NCI-H345 treated with DMSO at 0.1 percent for 48 hours (cell line): ENCODE data around the gene ADAMTS2.

Experiments used
- DNase-seq: peaks from one replicate; lab custom pipeline; 2025; ENCODE audit not compliant: unreplicated experiment; lab: John Stamatoyannopoulos, UW

ADAMTS2 gene

GRCh38 chr5:179183481-179183880 is 161.8 kb downstream of the ADAMTS2 start:
- no peak for DNase-seq

- no peak for DNase-seq
These were observed 162.7 kb downstream of the ADAMTS2 start for GRCh38 chr5:179182601-179183000.

GRCh38 chr5:179181988-179182387 is 163.3 kb downstream of the ADAMTS2 start:
- DNase-seq = no peak

- no peak for DNase-seq
These were observed 164.2 kb downstream of the ADAMTS2 start for GRCh38 chr5:179180921-179181645.

GRCh38 chr5:179180061-179180610 is 165.1 kb downstream of the ADAMTS2 start:
- no peak for DNase-seq

GRCh38 chr5:179177711-179178575 is 167.3 kb downstream of the ADAMTS2 start:
- DNase-seq = no peak

GRCh38 chr5:179176571-179177230 is 168.6 kb downstream of the ADAMTS2 start:
- no peak for DNase-seq

GRCh38 chr5:179176166-179176565 is 169.1 kb downstream of the ADAMTS2 start:
- DNase-seq = no peak

- no peak for DNase-seq
These were observed 173.2 kb downstream of the ADAMTS2 start for GRCh38 chr5:179171816-179172745.

GRCh38 chr5:179171251-179171815 is 173.9 kb downstream of the ADAMTS2 start:
- no peak for DNase-seq

GRCh38 chr5:179170606-179171005 is 174.7 kb downstream of the ADAMTS2 start:
- no peak for DNase-seq

- no peak for DNase-seq
These were observed 175.4 kb downstream of the ADAMTS2 start for GRCh38 chr5:179169836-179170235.

GRCh38 chr5:179168664-179169063 is 176.6 kb downstream of the ADAMTS2 start:
- no peak for DNase-seq

- DNase-seq = no peak
These were observed 177.3 kb downstream of the ADAMTS2 start for GRCh38 chr5:179167871-179168451.

- DNase-seq = peak; percentile 19
These were observed 178.1 kb downstream of the ADAMTS2 start for GRCh38 chr5:179166886-179167841.

- DNase-seq = no peak
These were observed 178.9 kb downstream of the ADAMTS2 start for GRCh38 chr5:179166171-179166885.

GRCh38 chr5:179165421-179166170 is 179.7 kb downstream of the ADAMTS2 start:
- DNase-seq = no peak
